HG03039 (cell line): ENCODE data around the gene GTF2F1.
"Not testable (repeated sequence)": the region's sequence is repeated elsewhere in the genome, so short reads cannot be mapped to it uniquely, and the experiment has no call there.

Experiments
- ATAC-seq: cut with Tn5 transposase; IDR thresholded peaks from one replicate; pipeline ENCODE4 v1.9.1; 2021; ENCODE audit warnings: mild to moderate bottlenecking, moderate library complexity; ENCODE audit not compliant: unreplicated experiment

Gene GTF2F1

GRCh38 chr19:6392221-6393073 lies 517 bp downstream of the GTF2F1 start:
- no peak for ATAC-seq

- ATAC-seq, result no peak
Measured at GRCh38 chr19:6387372-6387771, 5.6 kb downstream of the GTF2F1 start.

DNA sequence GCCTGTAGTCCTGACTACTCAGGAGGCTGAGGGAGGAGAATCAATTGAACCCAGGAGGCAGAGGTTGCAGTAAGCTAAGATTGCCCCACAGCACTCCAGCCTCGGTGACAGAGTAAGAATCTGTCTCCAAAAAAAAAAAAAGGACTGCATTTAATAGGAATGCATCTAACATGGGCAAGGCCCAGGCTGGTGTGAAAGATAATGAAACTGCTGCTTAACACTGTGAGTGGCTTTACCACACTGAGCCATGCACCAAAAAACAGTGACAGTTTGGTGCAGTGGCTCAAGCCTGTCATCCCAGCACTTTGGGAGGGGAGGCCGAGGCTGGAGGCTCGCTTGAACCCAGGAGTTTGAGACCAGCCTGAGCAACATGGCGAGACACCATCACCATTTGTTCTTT lies 8.6 kb downstream of the GTF2F1 start:
- no peak for ATAC-seq

- ATAC-seq, result no peak
Measured at GRCh38 chr19:6383188-6383587, 9.8 kb downstream of the GTF2F1 start.

GRCh38 chr19:6381030-6381750 lies 11.8 kb downstream of the GTF2F1 start:
- ATAC-seq, result no peak

GRCh38 chr19:6379744-6380143 lies 13.2 kb downstream of the GTF2F1 start:
- ATAC-seq, result no peak

DNA sequence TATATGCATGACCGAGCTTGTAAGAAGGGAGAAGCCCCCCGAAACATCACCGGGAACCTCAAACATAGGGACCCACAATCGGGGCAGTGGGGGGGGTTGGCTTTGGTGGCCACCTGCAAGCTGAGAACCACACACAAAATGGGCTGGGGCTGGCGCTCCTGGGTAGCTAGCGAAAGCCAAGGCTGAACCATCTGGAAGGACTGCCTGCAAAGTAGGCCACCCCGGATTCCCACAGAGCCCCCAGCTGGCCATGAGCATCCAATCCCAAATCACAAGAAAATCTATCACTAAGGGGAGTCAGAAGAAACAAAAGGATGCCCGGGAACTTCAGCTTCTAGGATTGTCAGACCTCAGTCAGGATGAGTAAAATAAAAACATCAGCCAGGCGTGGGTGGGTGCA lies 14.5 kb downstream of the GTF2F1 start:
- no peak for ATAC-seq

GRCh38 chr19:6378041-6378440 lies 14.9 kb downstream of the GTF2F1 start:
- ATAC-seq, result no peak

- no peak for ATAC-seq
Measured at GRCh38 chr19:6376512-6377190, 16.3 kb downstream of the GTF2F1 start.

- ATAC-seq, result no peak
Measured at GRCh38 chr19:6375411-6376010, 17.5 kb downstream of the GTF2F1 start, which contains the start of gene PSPN. TSS of gene PSPN (minus strand) at chr19:6375933. CDS start at chr19:6375849, 84 bp downstream.

DNA sequence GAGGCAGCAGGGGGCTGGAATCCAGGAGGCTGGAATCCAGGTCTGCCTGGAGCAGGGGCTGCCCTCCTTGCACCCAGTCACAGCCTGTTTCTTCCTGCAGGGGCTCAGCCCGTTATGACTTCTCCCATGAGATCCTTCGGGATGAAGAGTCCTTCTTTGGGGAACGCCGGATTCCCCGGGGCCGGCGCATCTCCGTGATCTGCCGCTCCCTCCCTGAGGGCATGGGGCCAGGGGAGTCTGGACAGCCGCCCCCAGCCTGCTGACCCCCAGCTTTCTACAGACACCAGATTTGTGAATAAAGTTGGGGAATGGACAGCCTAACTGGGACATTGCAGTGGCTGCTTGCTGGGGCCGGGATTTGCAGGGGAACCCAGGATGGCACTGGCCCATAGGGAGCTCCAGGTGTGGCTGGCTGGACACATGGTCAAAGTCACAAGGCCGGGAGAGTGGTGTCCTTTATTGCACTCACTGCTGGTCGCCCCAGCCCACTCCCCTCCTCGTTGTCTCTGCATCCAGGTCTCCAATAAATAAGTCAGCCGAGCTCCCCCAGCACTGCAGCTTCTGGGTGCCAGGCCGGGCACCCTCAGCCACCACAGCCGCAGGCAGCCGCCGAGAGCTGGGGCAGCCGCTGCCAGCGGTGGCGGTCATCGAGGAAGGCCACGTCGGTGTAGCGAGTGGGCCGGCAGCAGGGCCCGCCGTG lies 18.1 kb downstream of the GTF2F1 start:
- ATAC-seq, result no peak

- ATAC-seq, result no peak
Measured at GRCh38 chr19:6374161-6374709, 18.7 kb downstream of the GTF2F1 start.

DNA sequence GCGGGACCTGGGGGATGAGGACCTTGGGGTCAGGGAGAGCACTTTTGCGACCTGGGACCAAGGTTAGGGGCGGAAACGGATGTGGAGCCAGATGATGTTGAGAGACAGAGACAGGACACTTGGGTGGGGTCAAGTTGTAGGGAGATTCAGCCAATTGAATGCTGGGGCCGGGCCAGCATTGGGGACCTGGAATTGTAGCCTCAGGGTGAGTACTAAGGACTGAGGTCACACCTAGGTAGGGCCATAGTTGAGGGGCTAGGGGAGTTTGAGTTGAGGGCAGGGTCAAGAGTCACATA lies 19.2 kb downstream of the GTF2F1 start:
- no peak for ATAC-seq

- peak; percentile 39 for ATAC-seq
Measured at GRCh38 chr19:6373096-6373812, 19.7 kb downstream of the GTF2F1 start.

GRCh38 chr19:6372594-6373095 lies 20.3 kb downstream of the GTF2F1 start, which contains the start of gene ALKBH7:
TSS of gene ALKBH7 (plus strand) at chr19:6372794. CDS start at chr19:6372821, 27 bp downstream.
- peak; percentile 76 for ATAC-seq

GRCh38 chr19:6364353-6364752 lies 28.6 kb downstream of the GTF2F1 start:
- no peak for ATAC-seq

DNA sequence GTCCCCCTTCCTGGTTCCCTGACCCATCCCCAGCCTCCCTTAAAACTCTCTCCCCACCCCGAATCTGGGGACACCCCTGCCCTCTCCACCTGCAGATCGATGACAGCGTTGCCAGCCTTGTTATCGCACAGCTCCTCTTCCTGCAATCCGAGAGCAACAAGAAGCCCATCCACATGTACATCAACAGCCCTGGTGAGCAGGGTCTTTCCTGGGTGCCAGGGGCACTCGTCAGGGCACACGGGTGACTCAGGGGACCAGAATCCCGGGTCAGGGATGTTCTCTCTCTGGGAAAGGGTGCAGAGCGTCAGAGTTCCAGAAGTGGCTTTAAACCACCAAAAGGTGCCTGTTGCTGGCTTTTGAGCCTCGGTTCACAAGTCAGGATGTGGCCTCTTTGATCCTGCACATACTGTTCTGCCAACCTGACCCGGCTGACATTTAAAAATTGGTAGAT lies 30.6 kb downstream of the GTF2F1 start:
- no peak for ATAC-seq

- ATAC-seq, result no peak
Measured at GRCh38 chr19:6362027-6362350, 31.0 kb downstream of the GTF2F1 start.

GRCh38 chr19:6360857-6361216 lies 32.1 kb downstream of the GTF2F1 start:
- ATAC-seq, result not testable (repeated sequence)

- ATAC-seq, result not testable (repeated sequence)
Measured at GRCh38 chr19:6360445-6360844, 32.5 kb downstream of the GTF2F1 start.
